Measurements from ENCODE around the gene FNBP1. TPM values are rescaled to one million over a fixed set of nuclear protein-coding genes. Genes with fewer than 3 reads are reported as not detected.

FNBP1 gene
- total and polyA plus RNA-seq, 2 experiments from 2014 or later = 26.6 to 28.8 TPM

DNA sequence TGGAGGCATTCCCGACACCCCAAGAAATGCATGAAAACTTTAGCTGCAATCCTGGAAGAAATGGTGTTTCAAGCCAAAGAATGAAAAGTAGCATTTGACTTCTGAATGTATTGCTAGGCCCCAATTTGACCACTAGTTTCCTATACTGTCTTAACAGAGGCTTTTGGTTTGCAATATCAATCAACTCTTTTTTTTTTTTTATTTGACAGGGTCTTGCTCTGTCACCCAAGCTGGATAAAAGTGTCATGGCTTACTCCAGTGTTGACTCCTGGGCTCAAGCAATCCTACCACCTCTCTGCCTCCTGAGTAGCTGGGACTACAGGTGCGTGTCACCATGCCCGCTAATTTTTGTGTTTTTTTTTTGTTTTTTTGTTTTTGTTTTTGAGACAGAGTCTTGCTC, 7.5 kb upstream of the FNBP1 start (continued):
- TF ChIP-seq ZNF462 (CRISPR knock-in tag; IDR thresholded peaks at IDR 0.05) = no peak
- TF ChIP-seq STAT1 (IDR thresholded peaks at IDR 0.05; ENCODE audit: unreplicated experiment) = no peak

DNA sequence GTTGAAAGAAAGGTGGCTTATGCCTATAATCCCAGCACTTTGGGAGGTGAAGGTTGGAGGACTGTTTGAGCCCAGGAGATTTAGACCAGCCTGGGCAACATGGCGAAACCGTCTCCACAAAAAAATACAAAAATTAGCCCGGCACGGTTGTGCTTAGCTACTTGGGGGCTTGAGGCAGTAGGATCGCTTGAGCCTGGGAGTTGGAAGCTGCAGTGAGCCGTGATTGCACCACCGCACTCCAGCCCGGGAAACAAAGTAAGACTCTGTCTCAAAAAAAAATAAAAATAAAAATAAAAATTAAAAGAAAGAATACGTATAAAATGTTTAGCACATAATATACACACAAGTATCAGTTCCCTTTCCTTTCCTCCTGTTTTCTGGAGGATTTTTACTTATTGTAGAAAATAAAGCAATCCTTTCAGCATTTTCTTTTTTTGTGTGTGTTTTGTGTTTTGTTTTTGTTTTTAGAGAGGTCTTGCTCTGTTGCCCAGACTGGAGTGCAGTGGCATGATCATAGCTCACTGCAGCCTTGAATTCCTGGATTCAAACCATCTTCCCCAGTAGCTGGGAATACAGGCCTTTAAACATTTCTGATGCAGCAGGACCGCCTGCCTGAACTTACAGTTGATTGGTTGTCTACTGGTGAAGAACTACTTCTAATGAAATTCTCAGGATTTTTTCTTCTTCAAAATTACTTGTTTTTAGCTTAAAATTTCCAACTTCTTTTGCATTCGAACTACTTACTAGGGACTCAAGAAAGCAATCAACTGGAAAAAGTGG, 6.6 kb upstream of the FNBP1 start:
- Mint-ChIP-seq H3K36me3 (ENCODE audit: low read depth) (no peaks in the 10 kb centered on the region; the same call in 2 of the 3 replicates), H3K4me1 (peaks cover 28% of the 10 kb centered on the region), H3K4me3 (no peak overlapping the region), H3K27ac (no peak overlapping the region), H3K27me3 (ENCODE audit: insufficient read depth, low read depth, poor library complexity) (peaks cover 3% of the 10 kb centered on the region), H3K9me3 (no peaks in the 10 kb centered on the region)
- Histone ChIP-seq H3F3A (replicated peaks; ENCODE audit: low read depth) (peaks cover 9% of the 10 kb centered on the region; the same call in 1 of the 2 replicates), H3K27me3 (ENCODE audit: insufficient read depth) (peaks cover 10% of the 10 kb centered on the region), H3K9me2 (ENCODE audit: insufficient read depth) (no peaks in the 10 kb centered on the region), H3K36me3 (ENCODE audit: insufficient read depth) (no peaks in the 10 kb centered on the region), H3K4me1 (ENCODE audit: insufficient read depth) (peaks cover 29% of the 10 kb centered on the region), H2AFZ (no peak overlapping the region), H4K20me1 (replicated peaks; ENCODE audit: insufficient read depth) (no peaks in the 10 kb centered on the region; the same call in 1 of the 2 replicates), H3K4me3 (no peak overlapping the region), H3K4me2 (peak overlapping the region; percentile 63; the same call in 1 of the 2 replicates), H3K27ac (ENCODE audit: low read depth) (peak overlapping the region; percentile 71), H3K79me2 (replicated peaks; ENCODE audit: insufficient read depth) (peaks cover 21% of the 10 kb centered on the region)
- ATAC-seq = no peak
- no peak for DNase-seq (ENCODE audit: low spot score)
- TF ChIP-seq ZNF331 (CRISPR knock-in tag; IDR thresholded peaks at IDR 0.05; ENCODE audit: low read depth) = no peak
- TF ChIP-seq, protein P1, sequence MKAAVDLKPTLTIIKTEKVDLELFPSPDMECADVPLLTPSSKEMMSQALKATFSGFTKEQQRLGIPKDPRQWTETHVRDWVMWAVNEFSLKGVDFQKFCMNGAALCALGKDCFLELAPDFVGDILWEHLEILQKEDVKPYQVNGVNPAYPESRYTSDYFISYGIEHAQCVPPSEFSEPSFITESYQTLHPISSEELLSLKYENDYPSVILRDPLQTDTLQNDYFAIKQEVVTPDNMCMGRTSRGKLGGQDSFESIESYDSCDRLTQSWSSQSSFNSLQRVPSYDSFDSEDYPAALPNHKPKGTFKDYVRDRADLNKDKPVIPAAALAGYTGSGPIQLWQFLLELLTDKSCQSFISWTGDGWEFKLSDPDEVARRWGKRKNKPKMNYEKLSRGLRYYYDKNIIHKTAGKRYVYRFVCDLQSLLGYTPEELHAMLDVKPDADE (IDR thresholded peaks at IDR 0.05) = no peak
- no peak for TF ChIP-seq CTCF (conservative IDR thresholded peaks at IDR 0.05; ENCODE audit: low read depth in 2 of 2)
- TF ChIP-seq, protein P2, sequence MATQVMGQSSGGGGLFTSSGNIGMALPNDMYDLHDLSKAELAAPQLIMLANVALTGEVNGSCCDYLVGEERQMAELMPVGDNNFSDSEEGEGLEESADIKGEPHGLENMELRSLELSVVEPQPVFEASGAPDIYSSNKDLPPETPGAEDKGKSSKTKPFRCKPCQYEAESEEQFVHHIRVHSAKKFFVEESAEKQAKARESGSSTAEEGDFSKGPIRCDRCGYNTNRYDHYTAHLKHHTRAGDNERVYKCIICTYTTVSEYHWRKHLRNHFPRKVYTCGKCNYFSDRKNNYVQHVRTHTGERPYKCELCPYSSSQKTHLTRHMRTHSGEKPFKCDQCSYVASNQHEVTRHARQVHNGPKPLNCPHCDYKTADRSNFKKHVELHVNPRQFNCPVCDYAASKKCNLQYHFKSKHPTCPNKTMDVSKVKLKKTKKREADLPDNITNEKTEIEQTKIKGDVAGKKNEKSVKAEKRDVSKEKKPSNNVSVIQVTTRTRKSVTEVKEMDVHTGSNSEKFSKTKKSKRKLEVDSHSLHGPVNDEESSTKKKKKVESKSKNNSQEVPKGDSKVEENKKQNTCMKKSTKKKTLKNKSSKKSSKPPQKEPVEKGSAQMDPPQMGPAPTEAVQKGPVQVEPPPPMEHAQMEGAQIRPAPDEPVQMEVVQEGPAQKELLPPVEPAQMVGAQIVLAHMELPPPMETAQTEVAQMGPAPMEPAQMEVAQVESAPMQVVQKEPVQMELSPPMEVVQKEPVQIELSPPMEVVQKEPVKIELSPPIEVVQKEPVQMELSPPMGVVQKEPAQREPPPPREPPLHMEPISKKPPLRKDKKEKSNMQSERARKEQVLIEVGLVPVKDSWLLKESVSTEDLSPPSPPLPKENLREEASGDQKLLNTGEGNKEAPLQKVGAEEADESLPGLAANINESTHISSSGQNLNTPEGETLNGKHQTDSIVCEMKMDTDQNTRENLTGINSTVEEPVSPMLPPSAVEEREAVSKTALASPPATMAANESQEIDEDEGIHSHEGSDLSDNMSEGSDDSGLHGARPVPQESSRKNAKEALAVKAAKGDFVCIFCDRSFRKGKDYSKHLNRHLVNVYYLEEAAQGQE (IDR thresholded peaks at IDR 0.05; ENCODE audit: unreplicated experiment) = no peak
- no peak for TF ChIP-seq JUNB (IDR thresholded peaks at IDR 0.05; ENCODE audit: unreplicated experiment)
- no peak for TF ChIP-seq NANOG (IDR thresholded peaks at IDR 0.05; ENCODE audit: borderline replicate concordance)
